K562 (cell line): Measurements from ENCODE around the gene CACNA2D3.

Experiments used
- CEBPB ChIP-seq: fragments of 450-650 bp; IDR thresholded peaks from 2 replicates; pipeline ENCODE4 v1.6.1; 2016; ENCODE audit warnings: missing genetic modification characterization, missing compliant biosample characterization
- CREB5 ChIP-seq: fragments of 250-450 bp; sonication (Bioruptor Pico); IDR thresholded peaks from 2 replicates; pipeline ENCODE4 v1.5.0; 2020; ENCODE audit warnings: mild to moderate bottlenecking
- CTCF ChIP-seq, 3 experiments: IDR thresholded peaks in 2 of 3; conservative IDR thresholded peaks in 1 of 3; 2 replicates each; pipeline ENCODE4 v1.5.1; 2011 to 2012; ENCODE audit warnings: low read length in 3 of 3, mild to moderate bottlenecking in 3 of 3, control low read depth in 2 of 3, improper control_type of control experiment in 1 of 3, inconsistent platforms in 1 of 3, low read depth in 1 of 3, mixed read lengths in 1 of 3, moderate library complexity in 1 of 3; ENCODE audit not compliant: insufficient read depth in 2 of 3
- MAX ChIP-seq: sonication (generic); formaldehyde crosslinking; IDR thresholded peaks from 2 replicates; pipeline ENCODE4 v1.9.0; 2022; ENCODE audit warnings: mild to moderate bottlenecking, missing genetic modification reagents
- RUNX1 ChIP-seq: sonication (generic); IDR thresholded peaks from 2 replicates; pipeline ENCODE4 v1.6.1; 2016; ENCODE audit warnings: antibody characterized with exemption, low read depth
- ZNF655 ChIP-seq: fragments of 250-450 bp; sonication (Bioruptor Pico); IDR thresholded peaks from 2 replicates; pipeline ENCODE4 v1.5.0; 2021

- no peak for TF ChIP-seq CEBPB (tag)
- TF ChIP-seq CTCF (IDR thresholded peaks at IDR 0.05 in 2 of 3, conservative IDR thresholded peaks at IDR 0.05 in 1 of 3; ENCODE audit: insufficient read depth in 2 of 3, low read depth in 1 of 3, low read length in 3 of 3): no peak
- no peak for TF ChIP-seq MAX (CRISPR knock-in tag)
- no peak for TF ChIP-seq ZNF655
- TF ChIP-seq CREB5 (CRISPR knock-in tag): no peak
- no peak for TF ChIP-seq RUNX1
Measured at GRCh38 chr3:54685213-54685612, 562.9 kb downstream of the CACNA2D3 start.
